Measurements from ENCODE around the gene SARDH.
"Not testable (repeated sequence)": the region's sequence is repeated elsewhere in the genome, so short reads cannot be mapped to it uniquely, and the experiment has no call there.

Gene SARDH

GRCh38 chr9:133767008-133767407, 28.9 kb upstream of the SARDH start:
- no peaks in the 10 kb centered on the region for H3K36me3 ChIP-seq (ENCODE audit: insufficient read depth, low read length)
- no peaks in the 10 kb centered on the region for H3K4me1 ChIP-seq (ENCODE audit: insufficient read depth, low read length, severe bottlenecking)
- TF ChIP-seq EZH2 (IDR thresholded peaks at IDR 0.05; ENCODE audit: borderline replicate concordance, low read length) (no peak), CTCF (IDR thresholded peaks at IDR 0.05; ENCODE audit: low read length) (no peak)

GRCh38 chr9:133766234-133766633, 28.1 kb upstream of the SARDH start:
- H3K4me3 ChIP-seq (ENCODE audit: low read depth, low read length, poor library complexity, severe bottlenecking); H4K20me1 ChIP-seq (ENCODE audit: insufficient read depth, low read length); H3K9me2 ChIP-seq (ENCODE audit: low read depth, low read length); H3F3A ChIP-seq (ENCODE audit: insufficient read depth, low read length); H3K36me3 ChIP-seq (ENCODE audit: insufficient read depth, low read length); H3K27ac ChIP-seq (ENCODE audit: low read depth, low read length, poor library complexity, severe bottlenecking); H3K9ac ChIP-seq (ENCODE audit: low read length); H3K27me3 ChIP-seq (ENCODE audit: insufficient read depth, low read length); H2AFZ ChIP-seq (ENCODE audit: low read length); H3K4me2 ChIP-seq (ENCODE audit: low read length); H3K4me1 ChIP-seq (ENCODE audit: insufficient read depth, low read length, severe bottlenecking); H3K9me3 ChIP-seq (ENCODE audit: low read length); H3K79me2 ChIP-seq (ENCODE audit: insufficient read depth, low read length): not testable (repeated sequence)

More at GRCh38 chr9:133767008-133767407, 28.9 kb upstream of the SARDH start:
- H3K4me3 ChIP-seq (ENCODE audit: low read depth, low read length, poor library complexity, severe bottlenecking), result no peak overlapping the region
- 0 out of 2 replicates have a peak, but pooled peaks cover 2% of the 10 kb centered on the region for H3K9me3 ChIP-seq (ENCODE audit: low read length)
- no peaks in the 10 kb centered on the region for H3K79me2 ChIP-seq (ENCODE audit: insufficient read depth, low read length)
- no peak overlapping the region for H3K9ac ChIP-seq (ENCODE audit: low read length)
- no peak overlapping the region for H3K27ac ChIP-seq (ENCODE audit: low read depth, low read length, poor library complexity, severe bottlenecking)
- no peak overlapping the region for H2AFZ ChIP-seq (ENCODE audit: low read length)
- no peaks in the 10 kb centered on the region for H3F3A ChIP-seq (ENCODE audit: insufficient read depth, low read length)
- no peaks in the 10 kb centered on the region for H3K27me3 ChIP-seq (ENCODE audit: insufficient read depth, low read length)
- no peaks in the 10 kb centered on the region for H3K9me2 ChIP-seq (ENCODE audit: low read depth, low read length)
- no peaks in the 10 kb centered on the region for H4K20me1 ChIP-seq (ENCODE audit: insufficient read depth, low read length)
- H3K4me2 ChIP-seq (ENCODE audit: low read length), result no peak overlapping the region

- Histone ChIP-seq H3K9me2 (ENCODE audit: low read depth, low read length) (no peaks in the 10 kb centered on the region), H3K27ac (ENCODE audit: low read depth, low read length, poor library complexity, severe bottlenecking) (no peak overlapping the region), H3K4me1 (ENCODE audit: insufficient read depth, low read length, severe bottlenecking) (no peaks in the 10 kb centered on the region), H3K36me3 (ENCODE audit: insufficient read depth, low read length) (no peaks in the 10 kb centered on the region), H3K79me2 (ENCODE audit: insufficient read depth, low read length) (no peaks in the 10 kb centered on the region), H4K20me1 (ENCODE audit: insufficient read depth, low read length) (no peaks in the 10 kb centered on the region), H2AFZ (ENCODE audit: low read length) (no peak overlapping the region), H3K9me3 (ENCODE audit: low read length) (0 out of 2 replicates have a peak, but pooled peaks cover 2% of the 10 kb centered on the region), H3F3A (ENCODE audit: insufficient read depth, low read length) (no peaks in the 10 kb centered on the region), H3K27me3 (ENCODE audit: insufficient read depth, low read length) (no peaks in the 10 kb centered on the region), H3K9ac (ENCODE audit: low read length) (no peak overlapping the region), H3K4me3 (ENCODE audit: low read depth, low read length, poor library complexity, severe bottlenecking) (no peak overlapping the region), H3K4me2 (ENCODE audit: low read length) (no peak overlapping the region)
- TF ChIP-seq EZH2 (IDR thresholded peaks at IDR 0.05; ENCODE audit: borderline replicate concordance, low read length) (no peak), CTCF (IDR thresholded peaks at IDR 0.05; ENCODE audit: low read length) (no peak)
These were observed 25.4 kb upstream of the SARDH start for GRCh38 chr9:133763272-133764183.
